Adrenal gland (tissue), 5 donors: ENCODE measurements around the gene SLC25A23.

ENCODE experiments used
- POLR2A ChIP-seq, 2 donors: fragments of 450-650 bp; IDR thresholded peaks; one replicate each; pipeline ENCODE4 v1.6.1; 2017; ENCODE audit warnings: antibody characterized with exemption in 2 of 2, mild to moderate bottlenecking in 2 of 2, moderate library complexity in 1 of 2
- TF ChIP-seq, protein P1 (sequence below), 6 experiments: fragments of 450-650 bp in 4 of 6; fragments of 200-600 bp in 2 of 6; sonication (generic) in 1 of 6; IDR thresholded peaks; 1 replicate in 5 of 6; 2 replicates in 1 of 6; pipeline versions ENCODE4 v1.5.1 to v1.8.0; 2016 to 2021; ENCODE audit warnings: antibody characterized with exemption in 6 of 6, mild to moderate bottlenecking in 2 of 6, moderate library complexity in 1 of 6
- donor health status: DM: no; HTN: no; CAD: no.

DNA sequence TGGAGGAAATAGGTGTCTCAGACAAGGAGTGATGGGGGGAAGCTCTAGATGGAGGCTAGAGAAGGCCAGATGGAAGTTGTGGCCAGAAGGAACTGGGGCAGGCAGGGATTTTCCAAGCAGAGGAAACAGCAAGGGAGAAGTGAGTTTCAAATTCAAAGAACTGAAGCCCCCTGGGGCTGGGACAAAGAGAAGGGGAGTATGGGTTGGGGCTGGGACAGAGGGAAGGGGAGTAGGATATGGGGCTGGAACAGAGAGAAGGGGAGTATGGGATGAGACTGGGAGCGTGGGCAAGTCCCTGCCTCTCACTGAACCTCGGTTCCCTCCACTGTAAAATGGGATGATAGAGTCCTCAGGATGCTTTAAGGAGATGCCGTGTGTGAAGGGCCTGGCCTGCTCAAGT is 64.8 kb downstream of the SLC25A23 start:
- TF ChIP-seq, protein P1, sequence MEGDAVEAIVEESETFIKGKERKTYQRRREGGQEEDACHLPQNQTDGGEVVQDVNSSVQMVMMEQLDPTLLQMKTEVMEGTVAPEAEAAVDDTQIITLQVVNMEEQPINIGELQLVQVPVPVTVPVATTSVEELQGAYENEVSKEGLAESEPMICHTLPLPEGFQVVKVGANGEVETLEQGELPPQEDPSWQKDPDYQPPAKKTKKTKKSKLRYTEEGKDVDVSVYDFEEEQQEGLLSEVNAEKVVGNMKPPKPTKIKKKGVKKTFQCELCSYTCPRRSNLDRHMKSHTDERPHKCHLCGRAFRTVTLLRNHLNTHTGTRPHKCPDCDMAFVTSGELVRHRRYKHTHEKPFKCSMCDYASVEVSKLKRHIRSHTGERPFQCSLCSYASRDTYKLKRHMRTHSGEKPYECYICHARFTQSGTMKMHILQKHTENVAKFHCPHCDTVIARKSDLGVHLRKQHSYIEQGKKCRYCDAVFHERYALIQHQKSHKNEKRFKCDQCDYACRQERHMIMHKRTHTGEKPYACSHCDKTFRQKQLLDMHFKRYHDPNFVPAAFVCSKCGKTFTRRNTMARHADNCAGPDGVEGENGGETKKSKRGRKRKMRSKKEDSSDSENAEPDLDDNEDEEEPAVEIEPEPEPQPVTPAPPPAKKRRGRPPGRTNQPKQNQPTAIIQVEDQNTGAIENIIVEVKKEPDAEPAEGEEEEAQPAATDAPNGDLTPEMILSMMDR (IDR thresholded peaks at IDR 0.05), result no peak
- TF ChIP-seq POLR2A (IDR thresholded peaks at IDR 0.05), result no peak
